OCI-LY7 (cell line): ENCODE results near the gene ZNF792.
"Not testable (repeated sequence)": the region's sequence is repeated elsewhere in the genome, so short reads cannot be mapped to it uniquely, and the experiment has no call there.

Source experiments
- CTCF ChIP-seq: fragments of 200-600 bp; sonication (generic); conservative IDR thresholded peaks from 2 replicates; pipeline ENCODE4 v1.5.1; 2014; ENCODE audit warnings: mild to moderate bottlenecking, antibody characterized with exemption, low read length, moderate library complexity, mixed read lengths
- EZH2phosphoT487 ChIP-seq: fragments of 200-600 bp; sonication (generic); IDR thresholded peaks from 2 replicates; pipeline ENCODE4 v1.6.1; 2018; ENCODE audit warnings: low read depth, borderline replicate concordance, mild to moderate bottlenecking, mixed run types, antibody characterized with exemption, low read length, moderate library complexity, mixed read lengths

- not testable (repeated sequence) for TF ChIP-seq CTCF, EZH2phosphoT487
These were observed 43.8 kb downstream of the ZNF792 start for GRCh38 chr19:34920090-34920786.
